D721Med (cell line): ENCODE measurements around the gene TUT7.

Experiments used
- DNase-seq: peaks from one replicate; pipeline ENCODE4 v3.0.0; 2011; ENCODE audit warnings: low spot score; ENCODE audit not compliant: insufficient read length
- FAIRE-seq: peaks from 2 replicates; lab custom pipeline; 2011; peaks lifted over from hg19 to GRCh38; lab: Jason Lieb, UNC
- CTCF ChIP-seq: IDR thresholded peaks from 2 replicates; pipeline ENCODE4 v1.5.1; 2012; ENCODE audit warnings: mild to moderate bottlenecking, control low read depth; ENCODE audit not compliant: insufficient read depth; ENCODE audit errors: missing control alignments

TUT7 gene

GRCh38 chr9:86344818-86345217 is 9.4 kb downstream of the TUT7 start:
- TF ChIP-seq CTCF = no peak
- DNase-seq = no peak
- FAIRE-seq = no peak

GRCh38 chr9:86342269-86342668 is 11.9 kb downstream of the TUT7 start:
- DNase-seq (no peak), FAIRE-seq (no peak)
- no peak for TF ChIP-seq CTCF

- FAIRE-seq (no peak), DNase-seq (no peak)
- TF ChIP-seq CTCF = no peak
These were observed 13.2 kb downstream of the TUT7 start for GRCh38 chr9:86341007-86341491.

GRCh38 chr9:86340356-86341006 is 13.7 kb downstream of the TUT7 start:
- DNase-seq = no peak
- no peak for TF ChIP-seq CTCF
- no peak for FAIRE-seq

GRCh38 chr9:86337469-86338108 is 16.6 kb downstream of the TUT7 start:
- TF ChIP-seq CTCF = no peak
- no peak for FAIRE-seq
- DNase-seq = no peak

GRCh38 chr9:86336058-86336457 is 18.2 kb downstream of the TUT7 start:
- no peak for DNase-seq
- TF ChIP-seq CTCF = no peak
- FAIRE-seq = no peak

- TF ChIP-seq CTCF = no peak
- no peak for FAIRE-seq
These were observed 20.6 kb downstream of the TUT7 start for GRCh38 chr9:86333651-86334050.

More at GRCh38 chr9:86333651-86334050, 20.6 kb downstream of the TUT7 start:
- no peak for DNase-seq
